Fibroblast of pulmonary artery (primary cell): Measurements from ENCODE around the gene KATNB1.

Source experiments
- DNase-seq: peaks from one replicate; pipeline ENCODE4 v3.0.0-alpha.2; 2010; ENCODE audit warnings: low read depth
- H3K4me3 ChIP-seq: replicated peaks from 2 replicates; pipeline ENCODE4 v1.5.1; 2011; ENCODE audit warnings: low read depth, mild to moderate bottlenecking, control low read depth, low read length, moderate library complexity
- TF ChIP-seq, protein P1 (sequence below): IDR thresholded peaks from 2 replicates; pipeline ENCODE4 v1.5.1; 2011; ENCODE audit warnings: mild to moderate bottlenecking, control low read depth, low read length, inconsistent platforms; ENCODE audit errors: missing control alignments

The KATNB1 gene

DNA sequence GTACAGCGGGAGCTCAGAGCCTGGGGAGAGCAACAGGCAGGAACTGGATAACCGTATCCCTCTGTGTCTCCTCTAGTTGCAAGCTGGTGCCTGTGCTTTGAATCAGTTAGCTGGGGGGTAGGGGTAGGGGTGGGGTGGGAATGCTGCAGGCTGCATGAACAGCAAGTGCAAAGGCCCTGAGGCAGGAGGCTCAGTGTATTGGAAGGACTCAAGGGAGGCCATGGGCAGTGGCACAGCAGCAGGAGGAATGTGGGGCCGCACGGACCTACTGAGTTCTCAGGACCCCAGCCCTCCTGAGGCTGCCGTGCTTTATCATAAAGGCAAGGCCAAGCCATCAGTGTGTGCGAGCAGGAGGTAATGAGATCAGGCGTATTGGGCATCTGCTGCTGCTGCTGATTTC lies 3.3 kb downstream of the KATNB1 start:
- H3K4me3 ChIP-seq = no peak overlapping the region
- TF ChIP-seq, protein P1, sequence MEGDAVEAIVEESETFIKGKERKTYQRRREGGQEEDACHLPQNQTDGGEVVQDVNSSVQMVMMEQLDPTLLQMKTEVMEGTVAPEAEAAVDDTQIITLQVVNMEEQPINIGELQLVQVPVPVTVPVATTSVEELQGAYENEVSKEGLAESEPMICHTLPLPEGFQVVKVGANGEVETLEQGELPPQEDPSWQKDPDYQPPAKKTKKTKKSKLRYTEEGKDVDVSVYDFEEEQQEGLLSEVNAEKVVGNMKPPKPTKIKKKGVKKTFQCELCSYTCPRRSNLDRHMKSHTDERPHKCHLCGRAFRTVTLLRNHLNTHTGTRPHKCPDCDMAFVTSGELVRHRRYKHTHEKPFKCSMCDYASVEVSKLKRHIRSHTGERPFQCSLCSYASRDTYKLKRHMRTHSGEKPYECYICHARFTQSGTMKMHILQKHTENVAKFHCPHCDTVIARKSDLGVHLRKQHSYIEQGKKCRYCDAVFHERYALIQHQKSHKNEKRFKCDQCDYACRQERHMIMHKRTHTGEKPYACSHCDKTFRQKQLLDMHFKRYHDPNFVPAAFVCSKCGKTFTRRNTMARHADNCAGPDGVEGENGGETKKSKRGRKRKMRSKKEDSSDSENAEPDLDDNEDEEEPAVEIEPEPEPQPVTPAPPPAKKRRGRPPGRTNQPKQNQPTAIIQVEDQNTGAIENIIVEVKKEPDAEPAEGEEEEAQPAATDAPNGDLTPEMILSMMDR = no peak
- DNase-seq = no peak

GRCh38 chr16:57739756-57740422 lies 4.3 kb downstream of the KATNB1 start:
- TF ChIP-seq, protein P1 = no peak
- no peak overlapping the region for H3K4me3 ChIP-seq
- DNase-seq = no peak

- TF ChIP-seq, protein P1 = no peak
- no peak overlapping the region for H3K4me3 ChIP-seq
- no peak for DNase-seq
These were observed 5.0 kb downstream of the KATNB1 start for GRCh38 chr16:57740423-57741071.

GRCh38 chr16:57741660-57742191 lies 6.2 kb downstream of the KATNB1 start:
- no peak overlapping the region for H3K4me3 ChIP-seq
- DNase-seq = no peak
- TF ChIP-seq, protein P1 = no peak

DNA sequence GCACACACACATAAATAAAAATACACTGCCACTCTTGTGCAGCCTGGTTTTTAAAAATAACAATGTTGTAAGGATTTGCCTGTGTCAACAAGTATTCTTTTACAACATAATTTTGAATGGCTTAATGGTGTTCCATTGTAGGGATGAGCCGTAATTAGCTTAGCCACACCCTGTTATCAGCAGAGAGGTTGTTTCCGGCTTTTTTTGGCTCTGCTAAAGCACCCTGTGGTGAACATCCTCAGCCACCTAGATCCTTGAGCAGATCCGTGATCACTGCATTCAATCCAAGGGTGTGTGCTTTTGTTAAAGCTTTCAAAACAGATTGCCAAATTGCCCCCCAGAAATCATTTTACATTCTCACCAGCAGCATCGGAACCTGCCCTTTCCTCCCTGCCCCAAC lies 7.0 kb downstream of the KATNB1 start:
- DNase-seq = no peak
- TF ChIP-seq, protein P1 = no peak
- H3K4me3 ChIP-seq = no peak overlapping the region

DNA sequence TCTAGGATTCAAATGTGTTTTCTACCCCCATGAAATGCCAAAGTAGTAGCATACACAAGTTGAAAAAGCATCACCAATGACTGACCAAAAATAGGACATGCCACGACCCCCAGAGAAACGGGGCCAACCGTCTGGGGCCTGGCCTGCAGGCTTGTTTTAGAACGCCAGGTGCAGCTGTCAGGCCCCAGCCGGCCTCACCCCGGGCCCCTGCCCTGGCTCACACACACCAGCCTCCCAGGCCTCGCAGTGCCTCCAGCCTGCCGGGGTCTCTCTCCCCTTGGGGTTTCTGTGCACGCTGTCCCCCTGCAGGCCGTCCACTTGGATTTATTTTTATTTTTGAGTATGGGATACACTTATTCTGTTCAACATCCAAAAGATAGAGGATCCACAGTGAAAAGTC lies 7.9 kb downstream of the KATNB1 start:
- no peak for DNase-seq
- H3K4me3 ChIP-seq = no peak overlapping the region
- TF ChIP-seq, protein P1 = no peak
